ENCODE data around the gene ACTN4.

ACTN4 gene

DNA sequence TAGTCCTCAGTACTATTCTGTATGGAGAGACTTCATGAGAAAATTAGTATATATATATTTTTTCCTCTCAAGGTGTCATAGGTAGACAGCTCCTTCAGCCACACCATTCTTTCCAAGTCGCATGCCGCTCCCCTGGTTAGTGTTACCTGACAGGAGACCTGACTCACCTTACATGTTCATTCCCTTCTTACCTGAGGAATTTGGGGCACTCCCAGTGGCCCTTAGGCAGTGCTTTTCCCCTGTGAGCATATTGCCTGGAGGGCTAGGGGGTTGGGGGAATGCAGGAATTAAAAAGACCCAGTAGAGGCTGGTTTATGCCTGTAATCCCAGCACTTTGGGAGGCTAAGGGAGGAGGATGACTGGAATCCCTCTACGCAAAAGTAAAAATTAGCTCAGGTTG lies 9.0 kb upstream of the ACTN4 start:
- no peak for DNase-seq

DNA sequence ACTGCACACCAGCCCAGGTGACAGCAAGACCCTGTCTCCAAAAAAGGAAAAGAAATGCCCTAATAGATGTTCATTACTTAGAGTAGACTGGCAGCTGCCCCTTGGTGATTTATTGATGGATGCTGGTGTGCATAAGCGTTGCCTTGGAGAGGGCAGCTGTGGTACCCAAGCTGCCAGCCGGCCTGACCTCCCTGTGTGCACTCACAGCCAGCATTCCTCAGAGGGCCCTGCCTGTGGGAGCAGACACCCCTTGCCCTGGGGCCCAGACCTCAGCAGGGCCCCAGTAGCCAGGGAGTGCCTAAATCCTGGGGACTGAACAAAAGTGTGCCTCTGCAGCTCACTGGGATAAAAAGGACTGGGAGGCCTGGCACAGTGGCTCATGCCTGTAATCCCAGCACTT lies 7.8 kb upstream of the ACTN4 start:
- DNase-seq: no peak

GRCh38 chr19:38640368-38640767 lies 7.1 kb upstream of the ACTN4 start:
- DNase-seq: no peak

GRCh38 chr19:38642176-38642575 lies 5.3 kb upstream of the ACTN4 start:
- DNase-seq: no peak

DNA sequence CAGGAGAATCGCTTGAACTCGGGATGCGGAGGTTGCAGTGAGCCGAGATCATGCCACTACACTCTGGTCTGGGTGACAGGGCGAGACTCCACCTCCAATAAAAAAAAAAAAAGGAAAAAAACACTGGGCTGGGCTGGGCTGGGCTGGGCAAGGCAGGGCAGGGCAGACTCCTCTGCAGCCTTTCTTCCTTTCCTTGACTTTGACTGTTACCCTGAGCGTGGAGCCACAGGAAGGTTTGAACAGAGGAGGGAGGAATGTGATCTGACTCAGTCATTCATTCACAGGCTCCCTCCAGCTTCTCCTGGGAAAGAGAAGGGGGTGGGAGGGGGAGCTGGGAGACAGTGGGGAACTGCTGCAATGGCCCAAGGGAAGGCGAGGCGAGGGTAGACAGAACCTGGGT lies 2.7 kb upstream of the ACTN4 start:
- no peak for DNase-seq

DNA sequence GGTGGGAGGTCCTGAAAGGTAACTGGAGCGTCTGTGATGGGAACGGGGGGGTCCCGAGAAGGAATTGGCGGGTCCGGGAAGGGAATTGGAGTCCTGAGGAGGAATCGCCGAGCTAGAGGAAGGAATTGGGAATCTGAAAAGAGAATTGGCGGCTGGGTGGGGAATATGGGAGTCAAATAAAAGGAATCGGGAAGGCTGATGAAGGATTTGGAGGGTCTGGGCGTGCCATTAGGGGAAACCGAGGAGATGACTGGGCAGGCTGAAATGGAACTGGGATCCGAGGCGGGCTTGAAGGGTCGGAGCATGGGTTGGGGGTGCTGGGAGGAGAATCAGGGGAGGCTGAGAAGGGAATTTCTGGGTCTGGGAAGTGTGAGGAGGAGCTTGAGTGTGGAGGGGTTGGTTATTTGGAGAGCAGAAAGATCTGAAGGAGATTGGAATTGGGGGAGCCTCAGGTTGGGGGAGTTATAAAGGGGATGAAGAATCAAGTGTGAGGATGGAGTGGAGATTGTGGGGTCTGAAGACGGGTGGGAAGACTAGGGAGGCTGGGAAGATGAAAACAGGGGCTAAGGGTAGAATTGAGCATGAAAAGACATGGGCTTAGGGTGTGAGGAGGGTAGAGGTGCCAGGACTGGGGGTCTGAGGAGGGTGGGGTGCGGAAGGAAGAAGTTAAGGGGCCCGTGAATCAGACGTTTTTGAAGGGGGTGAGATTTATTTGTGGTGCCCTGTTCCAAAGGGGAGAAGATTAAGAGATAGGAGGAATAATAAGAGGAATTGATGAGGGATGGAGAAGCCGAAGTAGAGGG lies 718 bp downstream of the ACTN4 start:
- DNase-seq: no peak

DNA sequence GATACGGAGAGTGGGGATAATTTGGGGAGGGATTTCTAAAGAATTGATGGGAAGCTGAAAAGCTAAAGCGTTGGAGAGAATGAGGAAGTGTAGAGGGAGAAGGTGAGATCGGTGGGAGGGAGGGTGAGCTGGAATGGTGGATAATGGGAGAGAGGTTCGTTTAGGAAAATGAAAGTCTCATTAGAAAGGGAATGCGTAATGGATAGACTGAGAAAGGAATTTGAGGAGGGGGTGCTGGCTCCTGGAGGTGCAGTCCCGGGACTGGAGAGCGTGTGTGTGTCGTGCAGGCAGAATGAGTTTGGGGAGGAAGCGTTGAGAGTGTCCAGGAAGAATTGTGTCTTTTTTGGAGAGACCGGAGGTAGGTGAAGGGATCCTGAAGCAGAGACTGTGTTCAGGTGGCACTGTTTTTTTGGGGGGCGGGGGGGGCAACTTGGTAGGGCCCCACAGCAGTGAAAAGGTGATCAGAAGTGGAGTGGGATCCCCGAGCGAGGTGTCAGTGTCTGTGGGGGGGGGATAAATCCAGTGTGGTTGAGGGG lies 1.4 kb downstream of the ACTN4 start:
- DNase-seq: no peak

DNA sequence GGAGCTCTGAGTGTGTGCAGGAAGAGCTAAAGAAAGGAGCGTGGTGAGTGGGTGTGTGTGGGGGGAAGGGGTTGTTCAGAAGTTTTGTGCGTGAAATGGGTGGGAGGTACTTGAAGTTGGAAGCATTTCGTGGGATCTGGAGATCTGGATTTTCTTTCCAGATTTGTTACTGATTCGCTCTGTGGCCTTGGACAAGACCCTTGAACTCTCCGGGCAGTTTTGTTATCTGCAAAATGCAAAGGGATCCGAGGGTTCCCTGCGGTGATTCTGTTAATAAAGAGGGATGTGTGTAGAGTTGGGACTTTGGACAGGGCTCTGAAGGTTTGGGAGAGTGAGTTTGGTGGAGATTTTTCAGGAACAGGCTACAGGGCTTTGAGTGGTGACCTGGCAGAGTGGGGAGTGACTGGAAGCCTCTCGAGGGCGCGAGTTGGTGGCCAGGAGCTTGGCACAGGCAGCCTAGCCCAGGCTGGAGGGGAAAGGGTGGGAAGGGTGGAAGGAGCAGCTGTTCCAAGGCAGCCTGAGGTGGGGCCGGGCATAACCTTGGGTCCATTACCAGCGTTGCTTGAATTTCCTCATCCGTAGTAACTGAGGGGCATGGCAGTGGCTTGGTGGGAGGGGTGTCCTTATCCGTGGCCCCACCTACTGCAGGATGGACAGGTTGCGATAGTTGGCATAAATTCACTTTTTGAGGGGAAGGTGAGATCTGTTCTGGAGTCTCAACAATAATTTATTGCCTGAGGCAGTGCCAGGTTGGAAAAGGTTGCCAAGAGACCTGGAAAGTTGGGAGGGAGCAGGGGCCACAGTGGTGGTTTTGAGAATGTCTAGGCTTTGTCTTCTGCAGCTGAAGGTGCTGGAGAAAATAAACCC lies 2.1 kb downstream of the ACTN4 start:
- DNase-seq: no peak

GRCh38 chr19:38650172-38650775 lies 2.8 kb downstream of the ACTN4 start:
- DNase-seq: no peak

- no peak for DNase-seq
These were observed 3.6 kb downstream of the ACTN4 start for GRCh38 chr19:38650911-38651584.

DNA sequence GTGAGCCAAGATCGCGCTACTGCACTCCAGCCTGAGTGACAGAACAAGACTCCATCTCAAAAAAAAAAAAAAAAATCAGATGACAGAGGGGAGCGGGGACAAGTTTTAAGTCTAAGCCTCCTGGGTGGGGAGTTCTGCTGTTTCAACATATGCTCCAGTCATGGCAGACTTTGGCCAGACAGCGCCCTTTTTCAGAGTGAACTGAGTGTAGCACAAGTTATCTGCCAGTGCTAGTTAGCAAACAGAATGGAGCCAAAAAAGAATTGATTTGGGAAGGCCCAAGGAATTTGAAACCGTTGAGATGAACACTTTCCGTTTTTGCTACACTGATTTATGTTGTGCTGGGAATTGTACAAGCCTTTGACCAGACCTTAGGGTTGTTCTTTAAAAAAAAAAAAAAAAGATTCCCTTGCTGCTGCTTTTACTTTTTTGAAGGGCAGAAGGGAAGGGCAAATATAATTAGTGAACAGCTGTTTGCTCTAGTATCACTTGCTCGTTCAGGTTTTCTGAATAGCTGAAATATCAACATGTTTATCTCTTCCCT lies 5.7 kb downstream of the ACTN4 start:
- no peak for DNase-seq

GRCh38 chr19:38654628-38655055 lies 7.2 kb downstream of the ACTN4 start:
- no peak for DNase-seq

DNA sequence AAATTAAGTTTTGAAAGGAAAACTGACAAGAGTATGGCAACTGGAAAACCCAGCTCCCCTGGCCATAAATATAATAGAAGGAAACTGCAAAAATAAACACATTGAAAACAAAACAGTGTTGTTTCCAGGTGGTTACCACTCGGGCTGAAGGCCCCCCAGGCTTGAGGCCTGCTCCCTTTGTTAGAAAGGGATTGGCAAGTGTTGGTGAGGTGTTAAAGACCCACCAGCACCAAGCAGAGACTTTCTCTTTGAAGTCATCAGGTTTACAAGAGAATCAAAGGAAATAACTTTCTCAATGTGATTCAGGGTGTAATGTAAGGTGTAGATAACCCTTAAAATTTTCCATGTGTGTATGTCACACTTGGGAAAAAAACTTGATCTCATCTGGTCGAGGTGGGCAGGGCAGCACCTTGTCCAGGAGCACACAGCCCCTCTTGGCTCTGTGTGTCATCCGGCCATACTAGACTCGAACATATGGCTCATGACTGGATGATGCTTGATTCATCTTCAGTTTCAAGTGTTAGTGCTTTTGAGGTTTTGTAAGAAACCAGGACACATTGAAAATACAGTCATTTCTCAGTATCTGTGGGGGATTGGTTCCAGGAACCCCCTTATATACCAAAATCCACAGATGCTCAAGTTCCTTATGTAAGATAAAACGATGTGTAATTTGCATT lies 7.8 kb downstream of the ACTN4 start:
- DNase-seq: peak in 1 of 4 experiments; percentile 19

DNA sequence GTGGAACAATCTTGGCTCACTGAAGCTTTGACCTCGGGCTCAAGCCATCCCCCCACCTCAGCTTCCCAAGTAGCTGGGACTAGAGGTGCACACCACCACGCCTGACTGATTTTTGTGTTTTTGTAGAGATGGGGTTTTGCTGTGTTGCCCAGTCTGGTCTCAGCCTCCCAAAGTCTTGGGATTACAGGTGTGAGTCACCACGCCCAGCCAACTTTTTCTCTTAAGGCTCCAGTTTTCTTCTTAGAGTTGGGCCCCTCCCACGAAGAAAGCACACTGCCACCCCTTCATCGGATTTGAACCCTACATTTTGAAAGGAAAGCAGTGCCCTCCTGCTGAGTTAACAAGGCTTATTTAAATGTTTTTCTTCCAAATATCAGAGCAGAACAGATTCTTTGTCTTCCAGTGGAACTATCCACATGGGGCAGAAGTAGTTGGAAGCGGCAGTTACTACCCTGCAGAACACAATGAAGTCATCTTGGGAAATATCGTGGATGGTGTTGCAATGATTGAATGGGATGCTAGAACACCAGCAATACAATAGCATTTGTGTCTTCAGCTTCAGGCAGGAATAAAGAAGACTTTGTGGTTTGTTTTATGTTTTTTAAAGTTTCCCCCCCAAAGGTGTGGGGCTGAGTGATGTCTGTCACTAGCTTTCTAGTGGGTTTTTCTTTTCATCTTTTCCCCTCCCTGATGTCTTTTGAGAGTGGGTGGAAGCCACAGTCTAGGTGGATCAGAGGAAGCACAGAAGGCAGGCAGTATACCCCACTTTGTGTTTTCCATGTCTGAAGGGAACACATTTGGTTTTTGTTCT lies 8.9 kb downstream of the ACTN4 start:
- DNase-seq: no peak

- DNase-seq: no peak
These were observed 10.3 kb downstream of the ACTN4 start for GRCh38 chr19:38657633-38658222.

DNA sequence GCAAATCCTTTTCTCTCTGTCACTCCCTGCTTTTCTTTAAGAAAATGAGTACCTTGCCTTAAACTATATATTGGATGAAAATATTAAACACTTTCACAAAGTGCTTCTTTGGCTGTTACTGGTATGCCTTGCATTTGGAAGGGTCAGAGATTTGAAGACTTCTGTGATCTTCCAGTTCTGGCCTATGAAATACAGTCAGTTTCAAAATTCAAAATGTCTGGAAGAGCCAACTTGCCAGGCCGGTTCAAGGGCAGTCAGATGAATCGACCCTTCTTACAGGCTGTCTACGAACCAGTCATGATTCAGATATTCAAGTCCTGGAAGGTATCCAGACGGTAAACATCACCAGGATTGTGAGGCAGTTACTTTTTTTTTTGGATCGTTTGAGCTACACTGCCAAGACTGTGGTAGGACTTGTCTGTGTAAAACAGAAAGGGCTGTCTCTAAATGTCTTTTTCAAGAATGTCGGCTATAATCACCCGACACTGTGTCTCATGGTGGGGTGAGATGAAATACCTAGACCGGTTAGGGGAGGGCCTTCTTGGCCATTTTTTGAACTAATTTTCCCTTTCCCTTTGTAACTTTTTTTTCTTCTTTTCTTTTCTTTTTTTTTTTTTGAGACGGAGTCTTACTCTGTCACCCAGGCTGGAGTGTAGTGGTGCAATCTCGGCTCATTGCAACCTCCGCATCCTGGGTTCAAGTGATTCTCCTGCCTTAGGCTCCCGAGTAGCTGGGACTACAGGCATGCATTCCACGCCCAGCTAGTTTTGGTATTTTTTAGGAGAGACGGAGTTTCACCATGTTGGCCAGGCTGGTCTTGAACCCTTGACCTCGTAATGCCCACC lies 11.2 kb downstream of the ACTN4 start:
- DNase-seq: no peak

- no peak for DNase-seq
These were observed 13.3 kb downstream of the ACTN4 start for GRCh38 chr19:38660724-38661123.

DNA sequence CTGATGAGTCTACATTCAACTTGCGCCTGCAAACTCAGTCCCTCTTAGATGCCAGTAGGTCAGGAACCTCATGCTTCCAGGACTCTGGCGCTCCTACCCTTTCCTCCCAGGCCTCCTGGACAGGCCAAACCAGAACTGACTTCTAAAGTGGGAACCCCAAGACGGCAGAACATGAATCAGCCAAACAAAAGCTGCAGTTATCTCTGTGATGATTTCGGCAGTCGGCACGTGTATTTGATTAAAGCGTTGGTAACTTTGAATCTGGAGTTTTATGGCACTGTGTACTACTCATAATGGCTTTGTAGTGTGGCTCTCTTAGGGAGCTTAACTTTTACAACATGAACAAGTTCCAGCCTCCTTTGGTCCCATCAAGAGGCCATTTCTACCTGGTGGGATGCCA lies 13.7 kb downstream of the ACTN4 start:
- DNase-seq: no peak

DNA sequence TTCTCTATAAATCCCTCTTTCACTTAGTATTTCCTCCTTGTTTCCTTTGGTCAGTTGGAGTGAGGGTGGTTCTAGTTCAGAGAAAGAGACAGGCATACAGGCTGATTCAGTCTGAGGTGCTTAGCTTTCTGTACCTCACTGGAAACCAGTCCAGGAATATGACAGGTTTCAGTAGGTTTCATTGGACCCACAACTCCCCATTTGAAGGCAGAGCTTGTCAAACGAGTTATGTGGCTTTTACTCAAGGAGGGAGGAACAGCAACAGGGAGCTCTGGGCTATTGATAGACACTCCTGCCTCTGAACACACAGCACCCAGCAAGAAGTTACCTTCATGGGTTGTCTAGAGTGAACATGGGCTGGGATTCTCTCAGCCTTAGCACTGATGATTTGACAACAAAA lies 14.5 kb downstream of the ACTN4 start:
- no peak for DNase-seq

All from activated CD4-positive, CD25-positive, alpha-beta regulatory T cell (primary cell).